Ishikawa (cell line): ENCODE measurements around the gene KTN1.

Experiments
- CEBPB ChIP-seq: IDR thresholded peaks from 2 replicates; pipeline ENCODE4 v1.6.1; 2012
- CREB1 ChIP-seq: IDR thresholded peaks from 2 replicates; pipeline ENCODE4 v1.6.1; 2012; ENCODE audit warnings: low read depth
- EGR1 ChIP-seq: IDR thresholded peaks from 2 replicates; pipeline ENCODE4 v1.6.1; 2012
- EP300 ChIP-seq: IDR thresholded peaks from 2 replicates; pipeline ENCODE4 v1.6.1; 2012; ENCODE audit warnings: borderline replicate concordance
- FOXM1 ChIP-seq: IDR thresholded peaks from 2 replicates; pipeline ENCODE4 v1.6.1; 2012; ENCODE audit warnings: low read depth, borderline replicate concordance
- NFIC ChIP-seq: IDR thresholded peaks from 2 replicates; pipeline ENCODE4 v1.6.1; 2012
- RAD21 ChIP-seq: IDR thresholded peaks from 2 replicates; pipeline ENCODE4 v1.6.1; 2012; ENCODE audit warnings: low read depth
- TAF1 ChIP-seq: IDR thresholded peaks from 2 replicates; pipeline ENCODE4 v1.6.1; 2012; ENCODE audit warnings: low read depth, mild to moderate bottlenecking
- TCF12 ChIP-seq: IDR thresholded peaks from 2 replicates; pipeline ENCODE4 v1.6.1; 2012; ENCODE audit warnings: low read depth
- TEAD4 ChIP-seq: IDR thresholded peaks from 2 replicates; pipeline ENCODE4 v1.6.1; 2012
- YY1 ChIP-seq: IDR thresholded peaks from 2 replicates; pipeline ENCODE4 v1.6.1; 2012; ENCODE audit warnings: low read depth
- ZBTB7A ChIP-seq: IDR thresholded peaks from 2 replicates; pipeline ENCODE4 v1.6.1; 2012; ENCODE audit warnings: low read depth
- TF ChIP-seq, protein P1 (sequence below): IDR thresholded peaks from 2 replicates; pipeline ENCODE4 v1.6.1; 2012; ENCODE audit warnings: low read depth, mild to moderate bottlenecking
- TF ChIP-seq, protein P2 (sequence below): IDR thresholded peaks from 2 replicates; pipeline ENCODE4 v1.6.1; 2012
- TF ChIP-seq, protein P3 (sequence below): IDR thresholded peaks from 2 replicates; pipeline ENCODE4 v1.6.1; 2012

The KTN1 gene

DNA sequence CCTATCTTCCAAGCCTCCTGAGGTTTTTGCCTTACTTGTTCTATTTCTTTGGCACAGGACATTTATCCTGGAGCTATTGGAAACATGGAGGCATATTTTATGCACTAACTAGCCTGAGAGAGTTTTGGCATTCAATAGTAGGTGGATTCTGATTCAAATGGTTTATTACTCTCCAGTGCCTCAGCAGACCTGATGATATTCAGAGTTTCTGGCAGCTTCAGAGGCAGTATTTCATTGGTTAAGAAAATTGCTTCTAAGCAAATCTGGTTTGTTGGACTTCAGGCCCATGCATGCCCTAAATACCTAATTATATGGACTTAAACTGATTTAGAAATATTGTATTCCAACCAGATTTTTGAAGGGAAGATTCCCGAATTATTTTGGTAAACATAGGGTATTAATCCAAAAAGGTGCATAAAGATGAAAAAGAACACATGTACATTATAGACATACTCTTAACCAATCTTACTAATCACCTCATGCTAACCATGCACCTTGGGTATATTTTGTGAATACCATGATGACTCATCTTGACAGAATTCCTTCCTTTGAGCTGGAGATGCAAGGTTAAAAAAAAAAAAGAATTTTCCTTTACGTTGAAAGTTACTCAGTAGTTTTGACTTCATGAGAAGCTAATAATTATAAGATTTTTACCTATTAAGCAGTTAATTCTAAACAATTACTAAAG, 44.3 kb upstream of the KTN1 start:
- no peak for TF ChIP-seq TCF12
- TF ChIP-seq TEAD4 = no peak
- no peak for TF ChIP-seq CREB1
- TF ChIP-seq FOXM1 = no peak
- no peak for TF ChIP-seq TAF1
- TF ChIP-seq, protein P1, sequence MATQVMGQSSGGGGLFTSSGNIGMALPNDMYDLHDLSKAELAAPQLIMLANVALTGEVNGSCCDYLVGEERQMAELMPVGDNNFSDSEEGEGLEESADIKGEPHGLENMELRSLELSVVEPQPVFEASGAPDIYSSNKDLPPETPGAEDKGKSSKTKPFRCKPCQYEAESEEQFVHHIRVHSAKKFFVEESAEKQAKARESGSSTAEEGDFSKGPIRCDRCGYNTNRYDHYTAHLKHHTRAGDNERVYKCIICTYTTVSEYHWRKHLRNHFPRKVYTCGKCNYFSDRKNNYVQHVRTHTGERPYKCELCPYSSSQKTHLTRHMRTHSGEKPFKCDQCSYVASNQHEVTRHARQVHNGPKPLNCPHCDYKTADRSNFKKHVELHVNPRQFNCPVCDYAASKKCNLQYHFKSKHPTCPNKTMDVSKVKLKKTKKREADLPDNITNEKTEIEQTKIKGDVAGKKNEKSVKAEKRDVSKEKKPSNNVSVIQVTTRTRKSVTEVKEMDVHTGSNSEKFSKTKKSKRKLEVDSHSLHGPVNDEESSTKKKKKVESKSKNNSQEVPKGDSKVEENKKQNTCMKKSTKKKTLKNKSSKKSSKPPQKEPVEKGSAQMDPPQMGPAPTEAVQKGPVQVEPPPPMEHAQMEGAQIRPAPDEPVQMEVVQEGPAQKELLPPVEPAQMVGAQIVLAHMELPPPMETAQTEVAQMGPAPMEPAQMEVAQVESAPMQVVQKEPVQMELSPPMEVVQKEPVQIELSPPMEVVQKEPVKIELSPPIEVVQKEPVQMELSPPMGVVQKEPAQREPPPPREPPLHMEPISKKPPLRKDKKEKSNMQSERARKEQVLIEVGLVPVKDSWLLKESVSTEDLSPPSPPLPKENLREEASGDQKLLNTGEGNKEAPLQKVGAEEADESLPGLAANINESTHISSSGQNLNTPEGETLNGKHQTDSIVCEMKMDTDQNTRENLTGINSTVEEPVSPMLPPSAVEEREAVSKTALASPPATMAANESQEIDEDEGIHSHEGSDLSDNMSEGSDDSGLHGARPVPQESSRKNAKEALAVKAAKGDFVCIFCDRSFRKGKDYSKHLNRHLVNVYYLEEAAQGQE = no peak
- TF ChIP-seq CEBPB = no peak
- TF ChIP-seq, protein P2, sequence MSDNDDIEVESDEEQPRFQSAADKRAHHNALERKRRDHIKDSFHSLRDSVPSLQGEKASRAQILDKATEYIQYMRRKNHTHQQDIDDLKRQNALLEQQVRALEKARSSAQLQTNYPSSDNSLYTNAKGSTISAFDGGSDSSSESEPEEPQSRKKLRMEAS = no peak
- no peak for TF ChIP-seq RAD21

DNA sequence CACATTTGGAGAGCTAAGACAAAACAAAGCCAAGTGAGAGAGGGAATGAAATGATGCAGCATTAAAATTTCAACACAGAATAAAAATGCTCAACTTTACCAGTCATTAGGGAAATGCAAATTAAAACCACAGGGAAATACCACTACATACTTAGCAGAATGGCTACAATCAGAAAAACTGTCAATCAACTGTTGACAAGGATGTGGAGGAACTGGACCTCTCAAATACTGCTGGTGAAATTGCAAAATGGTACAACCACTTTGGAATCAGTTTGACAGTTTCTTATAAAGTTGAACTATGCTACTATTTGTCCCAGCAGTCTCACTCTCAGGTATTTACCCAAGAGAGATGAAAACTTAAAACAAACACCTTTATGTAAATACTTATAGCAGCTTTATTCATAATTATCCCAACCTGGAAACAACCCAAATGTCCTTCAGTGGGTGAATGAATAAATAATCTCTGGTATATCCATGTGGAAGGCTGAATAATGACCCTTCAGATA, 43.8 kb upstream of the KTN1 start:
- TF ChIP-seq NFIC = no peak
- TF ChIP-seq, protein P3, sequence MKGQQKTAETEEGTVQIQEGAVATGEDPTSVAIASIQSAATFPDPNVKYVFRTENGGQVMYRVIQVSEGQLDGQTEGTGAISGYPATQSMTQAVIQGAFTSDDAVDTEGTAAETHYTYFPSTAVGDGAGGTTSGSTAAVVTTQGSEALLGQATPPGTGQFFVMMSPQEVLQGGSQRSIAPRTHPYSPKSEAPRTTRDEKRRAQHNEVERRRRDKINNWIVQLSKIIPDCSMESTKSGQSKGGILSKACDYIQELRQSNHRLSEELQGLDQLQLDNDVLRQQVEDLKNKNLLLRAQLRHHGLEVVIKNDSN = no peak
- TF ChIP-seq ZBTB7A = no peak
- TF ChIP-seq RAD21 = no peak
- TF ChIP-seq EP300 = no peak
- no peak for TF ChIP-seq TCF12
- TF ChIP-seq CEBPB = no peak
- no peak for TF ChIP-seq TEAD4
- no peak for TF ChIP-seq TAF1
- TF ChIP-seq YY1 = no peak
- TF ChIP-seq, protein P2 = no peak
- no peak for TF ChIP-seq EGR1
- TF ChIP-seq, protein P1 = no peak
- TF ChIP-seq CREB1 = no peak
- TF ChIP-seq FOXM1 = no peak

DNA sequence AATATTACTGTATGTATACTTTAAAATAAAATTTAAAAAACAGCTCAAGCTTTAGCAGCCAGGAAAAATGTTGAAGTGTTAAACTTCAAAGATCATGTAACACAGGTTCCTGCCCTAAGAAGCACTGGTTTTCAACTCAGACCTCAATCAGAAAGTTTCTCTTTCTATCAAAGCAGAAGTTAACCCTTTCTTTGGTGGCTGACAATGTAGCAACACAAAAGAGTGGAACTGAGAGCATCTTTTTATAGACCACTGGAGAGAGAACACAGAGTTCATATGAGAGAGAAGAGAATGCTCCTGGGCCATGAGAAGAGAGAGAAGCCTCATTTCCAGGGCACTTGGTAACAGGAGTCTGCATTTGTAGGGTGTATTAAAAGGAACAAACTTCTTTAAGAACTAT, 42.2 kb upstream of the KTN1 start:
- TF ChIP-seq CREB1 (no peak), RAD21 (no peak), CEBPB (no peak), TAF1 (no peak), EP300 (no peak), YY1 (no peak), NFIC (no peak), EGR1 (no peak), ZBTB7A (no peak)
- TF ChIP-seq, protein P1 = no peak
- TF ChIP-seq, protein P2 = no peak

DNA sequence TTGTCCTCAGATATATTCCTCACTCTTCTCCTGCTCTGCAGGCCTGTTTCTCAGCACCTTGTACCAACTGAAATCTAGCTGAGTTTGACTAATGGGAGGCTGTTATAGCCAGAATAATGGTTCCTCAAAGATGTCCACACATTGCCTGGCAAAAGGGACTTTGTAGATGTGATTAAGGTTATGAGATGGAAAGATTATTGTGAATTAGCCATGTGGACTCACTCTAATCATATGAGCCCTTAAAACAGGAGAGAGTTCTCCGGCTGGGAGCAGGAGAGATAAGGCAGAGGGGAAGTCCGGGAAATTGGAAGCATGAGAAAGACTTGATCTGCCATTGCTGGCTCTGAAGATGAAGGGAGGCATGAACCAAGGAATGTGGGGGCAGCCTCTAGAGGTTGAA, 40.0 kb upstream of the KTN1 start:
- TF ChIP-seq EP300 (no peak), RAD21 (no peak), EGR1 (no peak), CEBPB (no peak), FOXM1 (no peak), TCF12 (no peak), TEAD4 (no peak), NFIC (no peak), TAF1 (no peak), CREB1 (no peak), YY1 (no peak)
- TF ChIP-seq, protein P3 = no peak
- TF ChIP-seq, protein P1 = no peak
